Body of pancreas (tissue), 4 donors: ENCODE results near the gene ERBB4.

Source experiments
- POLR2A ChIP-seq, 3 donors: fragments of 450-650 bp; IDR thresholded peaks; one replicate each; pipeline ENCODE4 v1.6.1; 2016; ENCODE audit warnings: antibody characterized with exemption in 3 of 3, mild to moderate bottlenecking in 2 of 3
- TF ChIP-seq, protein P1 (sequence below), 7 experiments: fragments of 450-650 bp in 4 of 7; fragments of 200-600 bp in 3 of 7; sonication (generic) in 3 of 7; IDR thresholded peaks; one replicate each; pipeline ENCODE4 v1.5.1; 2016 to 2019; ENCODE audit warnings: antibody characterized with exemption in 7 of 7

DNA sequence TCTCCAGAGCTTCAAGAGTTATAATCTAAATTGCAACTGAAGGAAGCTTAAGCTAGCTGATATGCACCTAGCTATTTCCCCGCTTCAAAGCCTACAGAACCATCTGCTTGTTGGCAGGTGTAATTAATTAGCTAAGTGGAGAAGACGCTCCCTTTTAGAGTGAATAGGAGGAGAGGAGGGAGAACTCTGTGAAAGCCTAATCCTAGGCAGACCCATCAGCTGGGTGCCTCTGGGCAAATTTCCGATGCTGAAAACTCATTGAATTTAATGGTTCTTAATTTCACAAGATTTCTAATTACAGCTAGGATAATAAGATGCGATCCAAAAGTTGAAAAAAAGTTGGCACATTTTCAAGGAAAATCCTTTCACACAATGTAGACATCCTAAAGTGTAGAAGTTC is 735.9 kb downstream of the ERBB4 start:
- TF ChIP-seq, protein P1, sequence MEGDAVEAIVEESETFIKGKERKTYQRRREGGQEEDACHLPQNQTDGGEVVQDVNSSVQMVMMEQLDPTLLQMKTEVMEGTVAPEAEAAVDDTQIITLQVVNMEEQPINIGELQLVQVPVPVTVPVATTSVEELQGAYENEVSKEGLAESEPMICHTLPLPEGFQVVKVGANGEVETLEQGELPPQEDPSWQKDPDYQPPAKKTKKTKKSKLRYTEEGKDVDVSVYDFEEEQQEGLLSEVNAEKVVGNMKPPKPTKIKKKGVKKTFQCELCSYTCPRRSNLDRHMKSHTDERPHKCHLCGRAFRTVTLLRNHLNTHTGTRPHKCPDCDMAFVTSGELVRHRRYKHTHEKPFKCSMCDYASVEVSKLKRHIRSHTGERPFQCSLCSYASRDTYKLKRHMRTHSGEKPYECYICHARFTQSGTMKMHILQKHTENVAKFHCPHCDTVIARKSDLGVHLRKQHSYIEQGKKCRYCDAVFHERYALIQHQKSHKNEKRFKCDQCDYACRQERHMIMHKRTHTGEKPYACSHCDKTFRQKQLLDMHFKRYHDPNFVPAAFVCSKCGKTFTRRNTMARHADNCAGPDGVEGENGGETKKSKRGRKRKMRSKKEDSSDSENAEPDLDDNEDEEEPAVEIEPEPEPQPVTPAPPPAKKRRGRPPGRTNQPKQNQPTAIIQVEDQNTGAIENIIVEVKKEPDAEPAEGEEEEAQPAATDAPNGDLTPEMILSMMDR (IDR thresholded peaks at IDR 0.05) = no peak
- TF ChIP-seq POLR2A (IDR thresholded peaks at IDR 0.05) = no peak
